Gastrocnemius medialis (tissue), 4 donors: ENCODE data around the gene ARHGEF11. TPM values are rescaled to one million over a fixed set of nuclear protein-coding genes. Genes with fewer than 3 reads are reported as not detected.

Source experiments
- ATAC-seq, 2 donors: fragments of 150-250 bp; one replicate each; pipeline ENCODE4 v1.9.1; 2016
- DNase-seq, 2 donors: peaks; one replicate each; pipeline ENCODE4 v3.0.0-alpha.2; 2019
- H3K27ac ChIP-seq, 4 donors: fragments of 200-600 bp; sonication (generic); 1 replicate in 1 of 4; 2 replicates in 3 of 4; pipeline ENCODE4 v1.5.1; 2016 to 2018; ENCODE audit warnings: mild to moderate bottlenecking in 2 of 4, moderate library complexity in 1 of 4
- H3K27me3 ChIP-seq, 3 donors: fragments of 200-600 bp; sonication (generic) in 2 of 3; 1 replicate in 1 of 3; 2 replicates in 2 of 3; pipeline versions ENCODE4 v1.5.1 to v1.6.0; 2016 to 2019; ENCODE audit warnings: mild to moderate bottlenecking in 1 of 3, moderate library complexity in 1 of 3
- H3K36me3 ChIP-seq, 2 donors: fragments of 200-600 bp; sonication (generic) in 1 of 2; one replicate each; pipeline ENCODE4 v1.5.1; 2017 to 2018
- H3K4me1 ChIP-seq, 2 donors: fragments of 200-600 bp; sonication (generic) in 1 of 2; one replicate each; pipeline ENCODE4 v1.5.1; 2016 to 2017; ENCODE audit warnings: mild to moderate bottlenecking in 2 of 2
- H3K4me3 ChIP-seq, 4 donors: fragments of 200-600 bp; sonication (generic) in 3 of 4; 1 replicate in 1 of 4; 2 replicates in 3 of 4; pipeline ENCODE4 v1.5.1; 2016 to 2019; ENCODE audit warnings: mild to moderate bottlenecking in 2 of 4
- H3K9me3 ChIP-seq, 3 donors: fragments of 200-600 bp; sonication (generic) in 2 of 3; 1 replicate in 1 of 3; 2 replicates in 2 of 3; pipeline ENCODE4 v1.5.1; 2016 to 2019
- POLR2A ChIP-seq, 2 donors: fragments of 450-650 bp; IDR thresholded peaks; one replicate each; pipeline ENCODE4 v1.6.1; 2017; ENCODE audit warnings: antibody characterized with exemption in 2 of 2, mild to moderate bottlenecking in 2 of 2, moderate library complexity in 2 of 2
- in situ Hi-C, 4 donors: fragments of 200-750 bp; cut with MboI; loops; one replicate each; pipeline versions ENCODE4 v1.15.0 to v1.8.0; 2017; ENCODE audit warnings: low sequenced_read_pairs in 4 of 4
- intact Hi-C: fragments of 100-400 bp; cut with DNase I; formaldehyde crosslinking; loops from one replicate; pipeline ENCODE4 v1.15.1; 2023; ENCODE audit warnings: low total_unique reads
- microRNA counts, 2 donors: library from miRNA; unstranded; fragments of <30 nt; microRNA quantifications; one replicate each; lab custom pipeline; 2016
- microRNA-seq, 2 donors: library from miRNA; unstranded; fragments of <30 nt; microRNA quantifications; one replicate each; pipeline ENCODE4, GENCODE V29; 2016; ENCODE audit warnings: borderline replicate concordance in 2 of 2
- total RNA-seq, 4 donors: library from RNA; depleted of rRNA; stranded (reverse); fragments of >200 nt; gene quantifications; one replicate each; pipeline versions ENCODE4 v1.1.0 to v1.2.3, GENCODE V29; 2016
- TF ChIP-seq, protein P1 (sequence below), 5 experiments: fragments of 450-650 bp in 3 of 5; fragments of 200-600 bp in 2 of 5; sonication (generic) in 2 of 5; IDR thresholded peaks in 4 of 5; conservative IDR thresholded peaks in 1 of 5; 1 replicate in 4 of 5; 2 replicates in 1 of 5; pipeline ENCODE4 v1.5.1; 2016 to 2019; ENCODE audit warnings: antibody characterized with exemption in 5 of 5, mild to moderate bottlenecking in 3 of 5, moderate library complexity in 3 of 5

The ARHGEF11 gene
- total RNA-seq, 4 donors from 2014 or later = 19.5 to 33.4 (median 27.7) TPM

DNA sequence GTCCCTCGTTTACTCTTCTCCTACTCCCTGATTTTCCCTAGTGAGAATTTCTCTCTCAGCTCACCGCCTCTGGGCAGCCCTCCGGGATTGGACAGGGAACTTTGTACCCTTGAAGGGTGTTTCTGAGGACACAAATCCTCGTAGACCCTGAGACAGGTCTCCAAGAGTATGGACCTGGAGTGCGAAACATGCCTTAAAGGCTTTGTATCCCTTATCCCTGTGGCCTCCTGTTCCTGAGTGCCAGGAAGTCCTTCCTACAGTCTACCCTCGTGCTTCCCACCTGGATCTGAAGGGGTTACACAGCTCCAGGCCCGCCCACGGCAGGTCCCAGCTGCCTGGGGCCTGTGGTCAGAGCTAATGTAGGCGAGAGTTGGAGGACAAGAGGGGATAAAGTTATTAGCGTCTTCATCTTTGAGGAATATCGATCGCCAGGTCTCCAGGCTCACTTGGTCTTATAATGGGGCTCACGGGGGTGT, 159.6 kb downstream of the ARHGEF11 start:
- no peak for DNase-seq
- ATAC-seq = no peak
- TF ChIP-seq POLR2A (IDR thresholded peaks at IDR 0.05) = no peak
- TF ChIP-seq, protein P1, sequence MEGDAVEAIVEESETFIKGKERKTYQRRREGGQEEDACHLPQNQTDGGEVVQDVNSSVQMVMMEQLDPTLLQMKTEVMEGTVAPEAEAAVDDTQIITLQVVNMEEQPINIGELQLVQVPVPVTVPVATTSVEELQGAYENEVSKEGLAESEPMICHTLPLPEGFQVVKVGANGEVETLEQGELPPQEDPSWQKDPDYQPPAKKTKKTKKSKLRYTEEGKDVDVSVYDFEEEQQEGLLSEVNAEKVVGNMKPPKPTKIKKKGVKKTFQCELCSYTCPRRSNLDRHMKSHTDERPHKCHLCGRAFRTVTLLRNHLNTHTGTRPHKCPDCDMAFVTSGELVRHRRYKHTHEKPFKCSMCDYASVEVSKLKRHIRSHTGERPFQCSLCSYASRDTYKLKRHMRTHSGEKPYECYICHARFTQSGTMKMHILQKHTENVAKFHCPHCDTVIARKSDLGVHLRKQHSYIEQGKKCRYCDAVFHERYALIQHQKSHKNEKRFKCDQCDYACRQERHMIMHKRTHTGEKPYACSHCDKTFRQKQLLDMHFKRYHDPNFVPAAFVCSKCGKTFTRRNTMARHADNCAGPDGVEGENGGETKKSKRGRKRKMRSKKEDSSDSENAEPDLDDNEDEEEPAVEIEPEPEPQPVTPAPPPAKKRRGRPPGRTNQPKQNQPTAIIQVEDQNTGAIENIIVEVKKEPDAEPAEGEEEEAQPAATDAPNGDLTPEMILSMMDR (IDR thresholded peaks at IDR 0.05 in 4 of 5, conservative IDR thresholded peaks at IDR 0.05 in 1 of 5) = no peak
- H3K4me3 ChIP-seq = no peak overlapping the region
- intact Hi-C loops = no loop called here
- H3K27ac ChIP-seq = no peak overlapping the region
- no peaks in the 10 kb centered on the region for H3K36me3 ChIP-seq
- peaks cover 0 to 2% of the 10 kb centered on the region in 2 donors for H3K4me1 ChIP-seq
- peaks cover 0 to 6% (median 0%) of the 10 kb centered on the region in 3 donors for H3K27me3 ChIP-seq
- H3K9me3 ChIP-seq = no peaks in the 10 kb centered on the region
- in situ Hi-C loops = loop anchor here in 2 of 4 donors (10.0 to 25.0 kb wide), 2 partner anchors 171 to 199 kb away; partner anchors contain the start of gene NES (in 1 of the 2)

DNA sequence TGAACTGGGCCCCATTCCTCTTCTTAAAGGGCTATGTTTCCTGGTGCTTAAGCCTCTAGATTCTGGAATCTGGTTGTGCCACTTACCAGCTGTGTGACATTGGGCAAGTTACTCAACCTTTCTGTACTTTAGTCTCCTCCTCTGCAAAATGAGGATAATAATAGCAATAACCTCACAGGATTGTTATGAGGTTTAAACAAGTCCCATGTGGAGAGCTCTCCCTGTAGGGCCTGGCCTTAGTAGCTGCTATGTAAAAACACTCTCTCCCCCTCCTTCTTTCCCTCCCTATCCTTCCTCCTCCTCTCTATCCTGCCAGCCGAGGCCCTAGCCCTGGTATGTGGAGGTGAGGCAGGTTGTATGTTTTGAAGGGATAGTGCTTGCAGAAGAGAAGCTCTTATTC, 160.2 kb downstream of the ARHGEF11 start:
- Histone ChIP-seq H3K36me3 (no peaks in the 10 kb centered on the region), H3K27me3 (peaks cover 0 to 6% (median 0%) of the 10 kb centered on the region in 3 donors), H3K4me3 (no peak overlapping the region), H3K27ac (no peak overlapping the region), H3K9me3 (no peaks in the 10 kb centered on the region), H3K4me1 (peaks cover 0 to 2% of the 10 kb centered on the region in 2 donors)
- ATAC-seq (no peak), DNase-seq (no peak)
- TF ChIP-seq, protein P1 (IDR thresholded peaks at IDR 0.05 in 4 of 5, conservative IDR thresholded peaks at IDR 0.05 in 1 of 5) = no peak
- no peak for TF ChIP-seq POLR2A (IDR thresholded peaks at IDR 0.05)
- in situ Hi-C loops = loop anchor here in 2 of 4 donors (10.0 to 25.0 kb wide), 2 partner anchors 171 to 198 kb away; partner anchors contain the start of gene NES (in 1 of the 2)
- intact Hi-C loops = no loop called here

MicroRNA genes within 50 kb of the gene (microRNA counts, 767-probe panel; counts per million panel counts)
- 356 to 448 counts per million in 2 donors for microRNA hsa-miR-765 (lab: Ali Mortazavi, UCI)

Small RNA genes within 50 kb of the gene (microRNA-seq; reads per million reads assigned to microRNA genes)
- 1.7 to 4.7 reads per million in 2 donors for gene MIR765

Other genes starting within 250 kb of the ARHGEF11 start
- 1 to 10 TPM in 1 of 4 donors, under 1 TPM in 1, not detected in 2; 0.82 to 1.1 TPM for gene SH2D2A, start 228.9 kb downstream of the ARHGEF11 start, total RNA-seq
- gene INSRR, start 186.6 kb downstream of the ARHGEF11 start, total RNA-seq = not detected
- under 1 TPM in 2 of 4 donors, not detected in 2; 0.13 to 0.22 TPM for gene NTRK1, start 184.9 kb downstream of the ARHGEF11 start, total RNA-seq
- 10 to 100 TPM in 1 of 4 donors, 1 to 10 TPM in 3; 4.3 to 11.2 (median 6.0) TPM for gene PEAR1, start 152.0 kb downstream of the ARHGEF11 start, total RNA-seq
- not detected for gene LRRC71, start 125.1 kb downstream of the ARHGEF11 start, total RNA-seq
- not detected for gene ETV3L, start 54.1 kb upstream of the ARHGEF11 start, total RNA-seq
- 10 to 100 TPM in 3 of 4 donors, 1 to 10 TPM in 1; 8.6 to 13.4 (median 11.4) TPM for gene ETV3, start 92.7 kb upstream of the ARHGEF11 start, total RNA-seq